Measurements from ENCODE around the gene ATOH7.
"Not testable (repeated sequence)": the region's sequence is repeated elsewhere in the genome, so short reads cannot be mapped to it uniquely, and the experiment has no call there.

ATOH7 gene

DNA sequence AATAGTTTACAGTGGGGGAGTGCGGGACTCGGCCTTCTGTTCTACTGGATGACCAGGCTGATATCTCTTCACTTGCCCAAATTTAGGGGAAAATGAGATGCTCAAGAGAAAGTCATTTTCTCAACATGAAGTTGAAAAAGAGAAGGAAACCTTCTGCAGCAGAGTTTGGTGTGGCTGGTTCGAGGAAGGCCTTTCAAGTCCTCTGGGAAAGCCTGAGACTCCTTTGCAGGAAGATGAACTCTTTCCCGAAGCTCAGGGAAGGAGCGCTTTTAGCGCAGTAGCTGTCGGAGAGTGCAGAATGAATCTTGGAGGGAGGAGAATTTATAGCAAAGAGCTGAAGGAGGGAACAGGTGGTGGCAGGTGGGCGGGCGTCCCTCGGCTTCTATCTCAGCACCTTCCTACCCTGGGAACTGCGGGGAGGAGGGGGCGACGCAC lies at the start of gene ATOH7:
TSS of gene ATOH7 (minus strand) at position 297 of the 435 bp plus-strand sequence. CDS start 436 bp downstream, outside the sequence.
- DNase-seq (ENCODE audit: low spot score), result no peak

DNA sequence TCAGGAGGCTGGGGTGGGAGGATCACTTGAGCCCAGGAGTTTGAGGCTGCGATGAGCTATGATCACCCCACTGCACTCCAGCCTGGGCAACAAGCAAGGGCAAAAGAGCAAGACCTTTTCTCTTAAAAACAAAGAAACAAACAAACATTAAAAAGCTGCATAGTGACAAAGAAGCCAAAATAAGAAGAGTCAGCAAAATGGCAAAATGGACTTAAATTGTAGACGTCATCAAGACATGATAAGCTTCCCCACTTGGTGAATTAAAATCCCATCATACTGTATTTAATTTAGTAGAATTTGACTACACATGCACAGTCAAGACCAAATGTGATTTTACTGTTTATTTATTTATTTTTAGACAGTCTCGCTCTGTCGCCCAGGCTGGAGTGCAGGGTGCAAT lies 48.8 kb upstream of the ATOH7 start:
- no peak for DNase-seq (ENCODE audit: low spot score)

GRCh38 chr10:68278906-68279753 lies 47.2 kb upstream of the ATOH7 start:
- DNase-seq (ENCODE audit: low spot score), result not testable (repeated sequence)

DNA sequence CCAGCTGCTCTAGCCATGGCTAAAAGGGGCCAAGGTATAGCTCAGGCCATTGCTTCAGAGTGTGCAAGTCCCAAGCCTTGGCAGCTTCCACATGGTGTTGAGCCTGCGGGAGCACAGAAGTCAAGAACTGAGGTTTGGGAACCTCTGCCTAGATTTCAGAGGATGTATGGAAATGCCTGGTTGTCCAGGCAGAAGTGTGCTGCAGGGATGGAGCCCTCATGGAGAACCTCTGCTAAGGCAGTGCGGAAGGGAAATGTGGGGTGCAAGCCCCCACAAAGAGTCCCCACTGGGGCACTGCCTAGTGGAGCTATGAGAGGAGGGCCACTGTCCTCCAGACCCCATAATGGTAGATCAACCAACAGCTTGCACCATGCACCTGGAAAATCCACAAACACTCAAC lies 45.9 kb upstream of the ATOH7 start:
- not testable (repeated sequence) for DNase-seq (ENCODE audit: low spot score)

DNA sequence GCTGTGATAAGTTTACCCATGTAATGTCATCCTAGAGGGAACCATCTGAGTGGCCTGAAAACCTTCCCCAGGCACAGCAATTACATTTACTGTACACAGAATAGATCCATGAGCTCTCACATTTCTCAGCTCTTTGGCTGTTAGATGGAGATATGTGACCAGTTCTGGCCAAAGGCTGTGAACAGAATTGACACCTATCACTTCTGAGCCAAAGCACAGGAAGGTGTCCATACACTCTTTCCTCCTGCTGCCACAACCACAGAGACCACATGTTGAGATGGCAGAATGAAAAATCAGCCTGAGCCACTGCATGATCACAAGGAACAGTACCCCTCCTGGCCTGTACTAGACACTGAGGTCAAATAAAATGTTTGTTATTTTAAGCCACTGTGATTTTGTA lies 44.3 kb upstream of the ATOH7 start:
- DNase-seq (ENCODE audit: low spot score), result no peak

- DNase-seq (ENCODE audit: low spot score), result no peak
Observed at GRCh38 chr10:68275600-68276126, 43.8 kb upstream of the ATOH7 start.

DNA sequence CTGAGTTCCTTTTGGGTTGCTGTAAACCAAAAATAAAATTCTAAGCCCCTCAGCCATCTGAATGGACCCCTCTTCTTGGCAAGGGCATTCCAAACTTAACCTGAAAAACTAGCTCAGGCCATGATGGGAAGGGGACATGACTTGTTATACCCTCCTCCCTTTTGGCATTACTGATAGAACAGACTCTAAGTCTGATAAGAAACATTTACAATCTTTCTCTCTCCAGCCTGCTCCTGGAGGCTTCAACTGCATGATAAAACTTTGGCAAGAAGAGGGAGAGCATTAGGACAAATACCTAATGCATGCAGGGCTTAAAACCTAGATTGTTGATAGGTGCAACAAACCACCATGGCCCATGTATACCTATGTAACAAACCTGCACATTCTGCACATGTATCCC lies 40.9 kb upstream of the ATOH7 start:
- DNase-seq (ENCODE audit: low spot score), result no peak

DNA sequence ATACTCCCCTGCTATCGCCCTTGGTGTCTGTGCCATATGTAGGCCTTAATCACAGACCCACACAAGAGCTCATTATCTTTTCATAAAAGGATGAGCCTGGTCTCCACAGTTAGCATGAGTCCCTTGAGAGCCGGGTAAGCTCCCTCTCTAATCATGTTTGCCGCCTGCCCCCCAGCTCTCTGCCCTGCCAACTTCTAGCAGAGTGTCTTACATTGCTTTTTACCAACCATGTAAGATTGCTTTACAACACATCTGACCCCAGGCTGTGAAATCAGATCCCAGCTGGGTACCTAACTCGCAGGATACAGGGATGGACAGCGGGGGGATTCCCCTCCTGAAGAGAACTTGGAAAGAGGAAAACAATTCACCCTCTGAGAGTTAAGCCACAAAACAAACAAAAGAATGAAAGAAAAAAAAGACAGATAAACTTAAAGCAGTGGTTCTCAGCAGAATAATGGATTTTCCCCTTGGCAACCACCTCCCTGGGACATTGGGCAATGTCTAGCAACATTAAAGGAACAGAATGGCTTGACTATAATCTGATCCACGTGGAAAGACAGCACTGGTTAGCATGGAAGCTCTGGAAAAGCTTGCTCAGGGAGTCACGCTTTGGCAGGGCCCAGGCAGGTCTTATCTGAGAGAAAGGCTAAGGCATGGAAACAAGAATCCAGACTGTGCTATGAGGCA lies 39.4 kb upstream of the ATOH7 start:
- DNase-seq (ENCODE audit: low spot score), result peak; percentile 6

- no peak for DNase-seq (ENCODE audit: low spot score)
Observed at GRCh38 chr10:68269562-68270290, 37.8 kb upstream of the ATOH7 start.

- no peak for DNase-seq (ENCODE audit: low spot score)
Observed at GRCh38 chr10:68261132-68261856, 29.4 kb upstream of the ATOH7 start.

DNA sequence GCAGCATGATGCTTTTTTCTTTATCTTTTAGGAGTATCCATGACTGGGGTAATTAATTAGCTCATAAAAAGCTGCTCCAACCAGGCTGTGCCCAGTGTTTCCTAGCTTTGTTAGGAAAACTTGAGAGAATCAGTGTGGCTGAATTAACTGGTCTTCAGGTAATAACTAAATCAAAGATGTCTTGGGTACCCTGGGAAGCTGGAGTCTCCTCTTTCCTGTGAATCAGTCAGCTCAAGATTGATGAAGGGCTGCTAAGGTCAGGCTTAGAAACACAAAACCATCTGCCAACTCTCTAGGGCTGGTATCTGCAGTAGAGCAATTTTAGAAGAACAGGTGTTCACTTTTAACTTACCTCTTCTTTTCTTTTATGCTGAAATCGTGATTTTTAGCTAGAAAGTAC lies 21.4 kb upstream of the ATOH7 start:
- DNase-seq (ENCODE audit: low spot score), result no peak

- DNase-seq (ENCODE audit: low spot score), result no peak
Observed at GRCh38 chr10:68251625-68252495, 19.9 kb upstream of the ATOH7 start.

GRCh38 chr10:68251151-68251550 lies 19.2 kb upstream of the ATOH7 start:
- DNase-seq (ENCODE audit: low spot score), result no peak

DNA sequence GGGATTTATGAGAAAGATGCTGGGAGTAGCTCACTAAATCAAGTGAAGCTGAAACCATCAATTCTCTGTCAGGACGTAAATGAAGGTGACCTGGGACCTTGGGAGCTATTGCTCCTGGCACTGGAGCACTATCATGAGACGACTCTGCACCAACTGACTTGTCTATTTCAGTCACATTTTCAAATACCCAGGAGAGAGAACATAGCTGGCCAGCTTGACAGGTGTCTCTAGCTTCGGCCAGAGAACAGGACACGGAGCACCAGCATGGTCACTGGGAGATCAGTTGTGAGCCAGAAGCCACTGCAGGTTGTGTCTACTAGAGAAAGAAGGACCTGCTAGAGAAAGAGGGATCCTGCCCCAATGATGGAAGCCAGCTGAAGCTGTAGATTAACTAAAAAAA lies 17.4 kb upstream of the ATOH7 start:
- no peak for DNase-seq (ENCODE audit: low spot score)

- DNase-seq (ENCODE audit: low spot score), result no peak
Observed at GRCh38 chr10:68247931-68248330, 16.0 kb upstream of the ATOH7 start.

DNA sequence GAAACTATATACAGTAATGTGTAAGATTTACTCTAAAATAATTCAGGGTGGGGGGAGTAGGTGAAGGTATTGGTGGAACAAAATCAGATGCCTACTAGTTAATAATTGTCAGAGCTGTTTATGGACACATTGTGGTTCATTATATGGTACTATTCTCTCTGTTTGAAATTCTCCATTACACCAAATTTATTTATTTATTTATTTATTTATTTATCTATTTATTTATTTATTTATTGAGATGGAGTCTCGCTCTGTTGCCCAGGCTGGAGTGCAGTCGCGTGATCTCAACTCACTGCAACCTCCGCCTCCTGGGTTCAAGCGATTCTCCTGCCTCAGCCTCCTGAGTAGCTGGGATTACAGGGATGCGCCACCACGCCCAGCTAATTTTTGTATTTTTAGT lies 14.5 kb upstream of the ATOH7 start:
- DNase-seq (ENCODE audit: low spot score), result not testable (repeated sequence)

DNA sequence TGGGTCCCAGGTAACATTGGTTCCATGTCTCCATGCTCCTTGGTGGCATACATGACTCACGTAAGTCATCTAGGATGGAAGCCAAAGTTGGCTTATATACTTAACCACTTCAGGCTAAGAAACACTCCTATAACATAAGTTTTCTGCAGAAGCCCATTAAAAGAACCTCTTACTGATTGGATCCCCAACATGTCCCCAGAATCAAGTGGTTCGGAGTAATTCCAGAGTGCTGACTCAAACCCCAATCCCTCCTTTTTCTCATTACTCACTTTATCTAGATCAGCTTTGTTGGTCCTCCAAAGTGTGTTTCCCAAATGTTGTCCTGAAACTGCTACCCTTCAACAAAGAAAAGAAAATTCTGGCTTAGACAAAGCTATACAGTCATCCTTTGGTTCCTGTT lies 10.1 kb upstream of the ATOH7 start:
- DNase-seq (ENCODE audit: low spot score), result peak; percentile 22

DNA sequence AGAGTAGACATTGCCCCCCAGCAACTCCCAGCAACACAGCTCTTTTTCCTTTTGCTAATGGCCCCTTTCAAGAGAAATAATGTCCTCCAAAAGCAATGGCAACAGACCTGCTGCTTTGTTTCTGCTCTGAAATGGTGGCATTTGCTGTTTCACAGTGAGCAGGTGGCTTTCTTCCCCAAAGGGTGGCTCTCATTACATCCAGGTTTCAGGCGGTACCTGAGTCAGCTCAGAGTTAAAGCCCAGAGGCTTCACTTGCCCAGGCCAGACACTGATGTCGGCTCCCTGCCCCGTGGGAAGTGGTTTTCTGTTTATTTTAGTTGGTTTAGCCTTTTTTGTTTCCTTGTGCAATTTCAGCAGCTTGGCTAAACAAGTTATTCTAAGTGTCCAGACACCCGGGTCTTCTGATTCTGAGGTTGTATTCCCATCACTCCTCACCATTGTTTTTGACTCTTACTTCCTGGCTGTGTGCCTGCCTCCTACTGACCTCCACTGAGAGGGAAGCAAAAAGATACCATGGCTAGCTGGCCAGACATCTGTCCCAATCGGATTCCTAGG lies 7.8 kb upstream of the ATOH7 start:
- no peak for DNase-seq (ENCODE audit: low spot score)

- no peak for DNase-seq (ENCODE audit: low spot score)
Observed at GRCh38 chr10:68239069-68239468, 7.2 kb upstream of the ATOH7 start.

- no peak for DNase-seq (ENCODE audit: low spot score)
Observed at GRCh38 chr10:68238371-68238770, 6.5 kb upstream of the ATOH7 start.
